ENCODE data around the gene SORCS3. TPM values are rescaled to one million over a fixed set of nuclear protein-coding genes. Genes with fewer than 3 reads are reported as not detected.

SORCS3 gene
- total RNA-seq, 2 donors from 2014 or later: not detected

DNA sequence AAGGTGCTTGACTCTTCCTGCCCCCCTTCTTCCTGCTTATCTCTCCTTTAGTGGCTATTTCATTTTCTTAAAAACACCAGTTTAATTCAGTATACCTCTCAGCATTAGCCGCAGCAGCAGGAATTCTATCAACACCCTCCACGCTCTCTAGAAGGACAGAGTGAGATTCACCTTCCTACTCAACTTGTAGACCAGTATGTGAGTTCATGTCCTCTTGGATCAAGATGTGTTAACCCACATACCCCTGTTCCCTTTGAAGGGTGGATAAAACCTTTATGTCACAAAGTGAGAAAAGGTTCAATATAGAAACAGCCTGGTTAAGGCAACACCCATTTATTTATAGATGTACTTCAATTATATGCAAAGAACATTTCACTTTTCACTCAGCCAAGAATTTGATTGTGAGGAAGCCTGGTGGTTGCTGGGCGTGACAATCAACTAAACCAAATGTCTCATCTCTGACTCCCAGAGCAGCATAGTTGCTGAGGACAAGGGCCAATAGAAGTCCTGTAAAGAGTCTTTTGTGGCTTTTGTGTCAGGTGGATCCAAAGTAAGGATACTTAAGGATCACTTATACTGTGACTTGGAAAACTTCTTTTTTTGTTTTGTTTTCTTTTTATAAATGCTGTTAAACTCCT is 617.1 kb downstream of the SORCS3 start:
- Mint-ChIP-seq H3K4me1 (ENCODE audit: low read depth in 2 of 2) (no peaks in the 10 kb centered on the region), H3K27ac (no peak overlapping the region), H3K27me3 (no peaks in the 10 kb centered on the region), H3K9me3 (peaks cover 8% of the 10 kb centered on the region), H3K36me3 (no peaks in the 10 kb centered on the region), H3K4me3 (no peak overlapping the region)
- DNase-seq (ENCODE audit: low spot score) (no peak), ATAC-seq (no peak)

GRCh38 chr10:105258674-105259065 is 617.6 kb downstream of the SORCS3 start:
- no peak for DNase-seq (ENCODE audit: low spot score)
- H3K4me3 Mint-ChIP-seq: no peak overlapping the region
- no peak overlapping the region for H3K27ac Mint-ChIP-seq
- no peaks in the 10 kb centered on the region for H3K27me3 Mint-ChIP-seq
- no peak for ATAC-seq
- peaks cover 8% of the 10 kb centered on the region for H3K9me3 Mint-ChIP-seq
- no peaks in the 10 kb centered on the region for H3K36me3 Mint-ChIP-seq
- H3K4me1 Mint-ChIP-seq (ENCODE audit: low read depth in 2 of 2): no peaks in the 10 kb centered on the region

GRCh38 chr10:105259201-105259600 is 618.1 kb downstream of the SORCS3 start:
- H3K27me3 Mint-ChIP-seq: no peaks in the 10 kb centered on the region

DNA sequence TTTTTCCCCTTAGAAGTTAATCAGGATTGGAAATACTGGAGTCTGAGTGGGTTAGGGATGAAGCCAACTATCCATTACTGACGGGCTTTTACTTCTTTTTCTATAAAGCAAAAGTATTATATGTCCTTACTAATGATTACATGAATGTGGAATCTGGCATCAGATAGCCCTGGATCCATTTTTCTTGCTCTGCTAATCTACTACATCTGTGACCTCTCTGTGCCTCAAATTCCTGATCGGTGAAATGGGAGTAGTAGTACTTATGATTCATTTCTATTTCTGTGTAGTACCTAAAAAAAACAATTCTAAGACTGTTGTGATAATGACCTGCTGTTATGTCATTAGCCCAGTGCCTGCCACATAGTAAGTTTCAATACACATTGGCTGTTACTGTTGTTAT is 621.6 kb downstream of the SORCS3 start:
- H3K27me3 Mint-ChIP-seq: no peaks in the 10 kb centered on the region
- DNase-seq (ENCODE audit: low spot score): no peak
- H3K27ac Mint-ChIP-seq: no peak overlapping the region
- no peak overlapping the region for H3K4me3 Mint-ChIP-seq
- no peaks in the 10 kb centered on the region for H3K36me3 Mint-ChIP-seq
- no peak for ATAC-seq
- H3K9me3 Mint-ChIP-seq: peaks cover 3% of the 10 kb centered on the region
- no peaks in the 10 kb centered on the region for H3K4me1 Mint-ChIP-seq (ENCODE audit: low read depth in 2 of 2)

More at GRCh38 chr10:105259201-105259600, 618.1 kb downstream of the SORCS3 start:
- no peak for ATAC-seq
- Mint-ChIP-seq H3K36me3 (no peaks in the 10 kb centered on the region), H3K27ac (no peak overlapping the region), H3K4me1 (ENCODE audit: low read depth in 2 of 2) (no peaks in the 10 kb centered on the region), H3K9me3 (peaks cover 5% of the 10 kb centered on the region), H3K4me3 (no peak overlapping the region)
- no peak for DNase-seq (ENCODE audit: low spot score)

DNA sequence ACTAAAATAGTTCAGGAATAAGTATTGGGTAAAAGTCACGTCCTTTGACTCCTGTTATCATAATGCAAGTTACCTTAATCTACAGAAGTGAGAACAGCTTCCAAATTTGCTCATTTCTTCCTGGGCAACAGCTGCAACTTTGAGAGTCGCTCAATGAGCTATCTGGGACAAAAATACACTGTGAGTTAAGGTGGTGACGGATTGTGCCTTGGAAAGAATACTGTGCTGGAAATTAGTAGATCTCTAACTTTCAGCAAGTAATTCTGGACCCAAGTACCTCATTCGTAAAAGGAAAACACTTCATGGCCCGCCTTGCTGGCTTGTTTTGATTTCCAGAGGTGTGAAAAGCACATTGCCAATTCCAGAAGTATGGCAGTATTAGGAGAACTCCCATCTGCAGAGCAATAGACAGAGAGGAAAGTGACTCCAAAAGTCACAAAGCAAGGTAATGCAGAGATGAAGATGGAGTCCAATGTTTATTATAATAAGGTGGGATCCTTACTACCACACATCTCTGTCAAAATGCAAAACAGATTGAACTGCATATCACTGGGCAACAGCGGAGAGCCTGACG is 626.0 kb downstream of the SORCS3 start:
- H3K27ac Mint-ChIP-seq: no peak overlapping the region
- H3K9me3 Mint-ChIP-seq: peaks cover 9% of the 10 kb centered on the region
- H3K4me1 Mint-ChIP-seq (ENCODE audit: low read depth in 2 of 2): no peaks in the 10 kb centered on the region
- H3K36me3 Mint-ChIP-seq: no peaks in the 10 kb centered on the region
- no peaks in the 10 kb centered on the region for H3K27me3 Mint-ChIP-seq
- DNase-seq (ENCODE audit: low spot score) (no peak), ATAC-seq (no peak)
- H3K4me3 Mint-ChIP-seq: no peak overlapping the region

- ATAC-seq (no peak), DNase-seq (ENCODE audit: low spot score) (no peak)
- Mint-ChIP-seq H3K27me3 (no peaks in the 10 kb centered on the region), H3K27ac (no peak overlapping the region), H3K4me1 (ENCODE audit: low read depth in 2 of 2) (no peaks in the 10 kb centered on the region), H3K9me3 (peaks cover 7% of the 10 kb centered on the region), H3K36me3 (no peaks in the 10 kb centered on the region), H3K4me3 (no peak overlapping the region)
These were observed 627.9 kb downstream of the SORCS3 start for GRCh38 chr10:105268961-105269360.

- H3K4me3 Mint-ChIP-seq: no peak overlapping the region
- no peak overlapping the region for H3K27ac Mint-ChIP-seq
- no peaks in the 10 kb centered on the region for H3K4me1 Mint-ChIP-seq (ENCODE audit: low read depth in 2 of 2)
- H3K9me3 Mint-ChIP-seq: peaks cover 7% of the 10 kb centered on the region
- no peaks in the 10 kb centered on the region for H3K36me3 Mint-ChIP-seq
- H3K27me3 Mint-ChIP-seq: no peaks in the 10 kb centered on the region
- ATAC-seq: no peak
- DNase-seq (ENCODE audit: low spot score): no peak
These were observed 628.6 kb downstream of the SORCS3 start for GRCh38 chr10:105269689-105270088.

GRCh38 chr10:105274556-105275070 is 633.5 kb downstream of the SORCS3 start:
- Mint-ChIP-seq H3K4me3 (no peak overlapping the region), H3K27ac (no peak overlapping the region), H3K27me3 (no peaks in the 10 kb centered on the region), H3K36me3 (no peaks in the 10 kb centered on the region), H3K9me3 (peaks cover 4% of the 10 kb centered on the region), H3K4me1 (ENCODE audit: low read depth in 2 of 2) (no peaks in the 10 kb centered on the region)
- DNase-seq (ENCODE audit: low spot score) (no peak), ATAC-seq (no peak)

DNA sequence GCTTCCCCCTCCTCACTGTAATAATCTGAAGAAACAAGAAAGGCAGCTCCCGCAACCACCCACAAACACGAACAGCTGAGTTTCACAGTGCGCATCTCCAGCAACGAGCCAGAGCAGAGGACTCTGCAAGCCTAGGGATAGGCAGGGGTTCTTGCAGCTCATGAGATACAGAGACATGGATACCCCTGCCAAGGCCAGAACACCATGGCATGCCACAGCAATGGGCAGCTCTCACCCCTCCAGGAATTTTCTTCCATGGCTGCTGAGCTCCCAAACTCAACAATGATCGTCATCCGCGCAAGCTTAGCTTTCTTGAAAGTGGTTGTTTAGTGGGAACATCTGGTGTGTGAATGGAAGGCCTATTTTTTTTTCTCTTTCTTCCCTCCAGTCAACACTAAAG is 637.3 kb downstream of the SORCS3 start:
- ATAC-seq (no peak), DNase-seq (ENCODE audit: low spot score) (no peak)
- Mint-ChIP-seq H3K9me3 (peaks cover 7% of the 10 kb centered on the region), H3K27me3 (no peaks in the 10 kb centered on the region), H3K4me3 (no peak overlapping the region), H3K27ac (no peak overlapping the region), H3K36me3 (no peaks in the 10 kb centered on the region), H3K4me1 (ENCODE audit: low read depth in 2 of 2) (no peaks in the 10 kb centered on the region)

- no peaks in the 10 kb centered on the region for H3K27me3 Mint-ChIP-seq
- H3K27ac Mint-ChIP-seq: no peak overlapping the region
- no peaks in the 10 kb centered on the region for H3K36me3 Mint-ChIP-seq
- H3K9me3 Mint-ChIP-seq: peaks cover 7% of the 10 kb centered on the region
- no peak overlapping the region for H3K4me3 Mint-ChIP-seq
- ATAC-seq (no peak), DNase-seq (ENCODE audit: low spot score) (no peak)
- H3K4me1 Mint-ChIP-seq (ENCODE audit: low read depth in 2 of 2): no peaks in the 10 kb centered on the region
These were observed 638.0 kb downstream of the SORCS3 start for GRCh38 chr10:105279101-105279500.

GRCh38 chr10:105280895-105281294 is 639.8 kb downstream of the SORCS3 start:
- H3K27ac Mint-ChIP-seq: no peak overlapping the region
- no peak overlapping the region for H3K4me3 Mint-ChIP-seq
- no peaks in the 10 kb centered on the region for H3K36me3 Mint-ChIP-seq
- no peaks in the 10 kb centered on the region for H3K4me1 Mint-ChIP-seq (ENCODE audit: low read depth in 2 of 2)
- H3K9me3 Mint-ChIP-seq: peaks cover 7% of the 10 kb centered on the region
- ATAC-seq: no peak
- DNase-seq (ENCODE audit: low spot score): no peak
- no peaks in the 10 kb centered on the region for H3K27me3 Mint-ChIP-seq

GRCh38 chr10:105284476-105285215 is 643.6 kb downstream of the SORCS3 start:
- Mint-ChIP-seq H3K4me3 (no peak overlapping the region), H3K36me3 (no peaks in the 10 kb centered on the region), H3K27ac (no peak overlapping the region), H3K27me3 (no peaks in the 10 kb centered on the region), H3K9me3 (peaks cover 12% of the 10 kb centered on the region), H3K4me1 (ENCODE audit: low read depth in 2 of 2) (no peaks in the 10 kb centered on the region)
- DNase-seq (ENCODE audit: low spot score) (no peak), ATAC-seq (no peak)

GRCh38 chr10:105288026-105288425 is 646.9 kb downstream of the SORCS3 start:
- Mint-ChIP-seq H3K4me1 (ENCODE audit: low read depth in 2 of 2) (no peaks in the 10 kb centered on the region), H3K36me3 (no peaks in the 10 kb centered on the region), H3K9me3 (peaks cover 10% of the 10 kb centered on the region), H3K27me3 (no peaks in the 10 kb centered on the region), H3K4me3 (no peak overlapping the region), H3K27ac (no peak overlapping the region)
- DNase-seq (ENCODE audit: low spot score) (no peak), ATAC-seq (no peak)

GRCh38 chr10:105288613-105289012 is 647.5 kb downstream of the SORCS3 start:
- no peak for ATAC-seq
- Mint-ChIP-seq H3K9me3 (peaks cover 10% of the 10 kb centered on the region), H3K4me3 (no peak overlapping the region)

More at GRCh38 chr10:105288613-105289012, 647.5 kb downstream of the SORCS3 start:
- no peaks in the 10 kb centered on the region for H3K27me3 Mint-ChIP-seq
- H3K27ac Mint-ChIP-seq: no peak overlapping the region
- H3K4me1 Mint-ChIP-seq (ENCODE audit: low read depth in 2 of 2): no peaks in the 10 kb centered on the region
- no peaks in the 10 kb centered on the region for H3K36me3 Mint-ChIP-seq
- DNase-seq (ENCODE audit: low spot score): no peak
